Measurements from ENCODE around the gene TAS2R16. TPM values are rescaled to one million over a fixed set of nuclear protein-coding genes. Genes with fewer than 3 reads are reported as not detected.

Gene TAS2R16, protein sequence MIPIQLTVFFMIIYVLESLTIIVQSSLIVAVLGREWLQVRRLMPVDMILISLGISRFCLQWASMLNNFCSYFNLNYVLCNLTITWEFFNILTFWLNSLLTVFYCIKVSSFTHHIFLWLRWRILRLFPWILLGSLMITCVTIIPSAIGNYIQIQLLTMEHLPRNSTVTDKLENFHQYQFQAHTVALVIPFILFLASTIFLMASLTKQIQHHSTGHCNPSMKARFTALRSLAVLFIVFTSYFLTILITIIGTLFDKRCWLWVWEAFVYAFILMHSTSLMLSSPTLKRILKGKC
- total RNA-seq (not detected), polyA plus RNA-seq (not detected)

DNA sequence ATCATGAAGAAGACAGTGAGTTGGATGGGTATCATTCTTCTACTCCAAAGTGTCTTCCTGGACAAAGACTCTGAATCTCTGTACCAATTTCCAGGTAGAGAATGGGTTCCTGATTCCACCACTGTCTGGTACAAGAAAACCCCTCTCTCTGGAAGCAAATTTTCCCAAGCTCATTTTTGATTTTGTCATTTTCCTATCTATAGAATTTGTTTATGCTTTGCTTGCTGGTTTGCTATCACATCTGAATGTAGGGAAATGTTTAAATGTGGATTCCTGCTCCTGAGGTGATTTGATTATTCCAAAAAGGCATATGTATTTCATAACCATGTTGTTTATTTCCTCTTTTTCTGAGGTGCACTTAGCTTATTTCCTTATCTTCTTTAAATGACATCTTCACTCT is at the start of gene TAS2R16:
TAS2R16 (minus strand) TSS at position 101 of the 400 bp plus-strand sequence; CDS start at position 35, 66 bp downstream.
- Histone ChIP-seq H3K27me3 (ENCODE audit: insufficient read depth, low read length, poor library complexity, severe bottlenecking) (no peaks in the 10 kb centered on the region), H3K36me3 (ENCODE audit: insufficient read depth, low read length) (no peaks in the 10 kb centered on the region), H3K4me3 (ENCODE audit: low read length) (no peak within 1 kb of the TSS), H3K27ac (ENCODE audit: low read depth, low read length) (no peak within 1 kb of the TSS), H3K4me1 (ENCODE audit: insufficient read depth, low read length) (no peaks in the 10 kb centered on the region), H3K9me3 (ENCODE audit: low read length) (no peaks in the 10 kb centered on the region)
- Mint-ChIP-seq H3K4me3 (no peak within 1 kb of the TSS), H3K9me3 (peaks cover 0 to 24% (median 0%) of the 10 kb centered on the region in 5 donors), H3K27me3 (no peaks in the 10 kb centered on the region), H3K36me3 (no peaks in the 10 kb centered on the region), H3K27ac (no peak within 1 kb of the TSS), H3K4me1 (no peaks in the 10 kb centered on the region)
- DNase-seq = no peak
- ChIA-PET CTCF (no interaction called here), POLR2A (no interaction called here)

DNA sequence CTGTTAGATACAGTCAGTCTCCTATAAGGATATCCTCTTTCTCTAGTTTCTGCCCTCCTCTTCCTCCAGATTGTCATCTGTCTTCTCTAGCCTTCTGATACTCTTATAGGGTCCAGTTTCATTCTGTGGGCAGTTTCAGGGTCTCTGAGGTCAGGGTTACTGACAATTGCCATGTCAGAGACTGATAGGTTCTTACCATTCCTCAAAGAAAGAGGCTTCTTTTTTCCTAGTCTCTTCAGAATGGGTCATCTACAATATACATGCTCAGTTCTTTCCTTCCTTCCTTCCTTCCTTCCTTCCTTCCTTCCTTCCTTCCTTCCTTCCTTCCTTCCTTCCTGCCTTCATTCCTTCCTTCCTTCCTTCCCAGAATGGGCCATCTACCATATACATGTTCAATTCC is 48.1 kb upstream of the TAS2R16 start:
- Histone ChIP-seq H3K9me3 (ENCODE audit: low read length) (no peaks in the 10 kb centered on the region), H3K27me3 (ENCODE audit: insufficient read depth, low read length, poor library complexity, severe bottlenecking) (no peaks in the 10 kb centered on the region), H3K4me3 (ENCODE audit: low read length) (no peak overlapping the region), H3K36me3 (ENCODE audit: insufficient read depth, low read length) (no peaks in the 10 kb centered on the region), H3K4me1 (ENCODE audit: insufficient read depth, low read length) (no peaks in the 10 kb centered on the region), H3K27ac (ENCODE audit: low read depth, low read length) (no peak overlapping the region)
- Mint-ChIP-seq H3K4me1 (no peaks in the 10 kb centered on the region), H3K36me3 (no peaks in the 10 kb centered on the region), H3K4me3 (no peak overlapping the region), H3K9me3 (peaks cover 3 to 18% (median 6%) of the 10 kb centered on the region in 5 donors), H3K27ac (no peak overlapping the region), H3K27me3 (no peaks in the 10 kb centered on the region)
- CTCF ChIA-PET = no interaction called here
- POLR2A ChIA-PET = no interaction called here
- DNase-seq = no peak

DNA sequence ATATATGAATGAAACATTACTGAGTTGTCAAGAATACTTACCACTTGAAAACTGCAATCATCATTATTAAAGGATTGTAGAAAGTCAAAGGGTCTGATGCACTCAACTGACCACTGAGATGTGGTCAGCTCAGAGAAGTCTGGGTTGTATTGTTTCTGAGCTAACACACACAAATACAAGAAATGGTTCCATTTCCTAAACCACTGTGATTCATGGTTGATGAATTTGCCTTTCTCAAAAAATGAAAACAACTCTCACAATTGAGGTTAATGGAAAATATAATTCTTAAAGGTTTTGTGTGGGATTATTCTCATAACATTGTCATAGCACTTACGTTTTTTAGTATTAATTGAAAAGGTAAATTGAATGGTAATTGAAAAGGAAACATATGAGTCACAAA is 45.6 kb upstream of the TAS2R16 start:
- no peaks in the 10 kb centered on the region for H3K27me3 Mint-ChIP-seq
- no peak for DNase-seq
- no peaks in the 10 kb centered on the region for H3K36me3 ChIP-seq (ENCODE audit: insufficient read depth, low read length)

DNA sequence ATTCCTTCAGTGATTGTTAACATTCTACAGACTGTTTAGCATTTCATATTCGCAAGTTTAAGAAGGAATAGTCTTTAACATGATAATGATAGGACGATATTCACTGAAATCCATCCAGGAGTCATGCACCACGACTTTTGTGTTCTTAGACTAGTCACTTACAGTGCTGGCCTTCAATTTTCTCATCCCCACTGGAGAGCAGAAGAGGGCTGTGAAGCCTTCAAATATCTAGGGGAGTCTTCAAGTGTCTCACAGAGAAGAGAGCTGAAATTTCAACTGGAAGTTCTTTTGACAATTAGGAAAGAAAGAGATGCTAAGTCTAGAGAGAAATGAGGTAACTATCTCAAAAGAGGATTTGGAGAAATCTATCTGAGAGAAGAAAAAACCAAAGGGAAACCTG is 43.8 kb upstream of the TAS2R16 start:
- H3K4me3 Mint-ChIP-seq = no peak overlapping the region
- POLR2A ChIA-PET = no interaction called here
- no peak for DNase-seq
- H3K36me3 Mint-ChIP-seq = no peaks in the 10 kb centered on the region
- peaks cover 0 to 10% (median 2%) of the 10 kb centered on the region in 5 donors for H3K9me3 Mint-ChIP-seq
- CTCF ChIA-PET = no interaction called here
- H3K4me1 ChIP-seq (ENCODE audit: insufficient read depth, low read length) = no peaks in the 10 kb centered on the region
- H3K9me3 ChIP-seq (ENCODE audit: low read length) = no peaks in the 10 kb centered on the region
- H3K27me3 ChIP-seq (ENCODE audit: insufficient read depth, low read length, poor library complexity, severe bottlenecking) = no peaks in the 10 kb centered on the region
- H3K4me3 ChIP-seq (ENCODE audit: low read length) = no peak overlapping the region
- H3K27ac ChIP-seq (ENCODE audit: low read depth, low read length) = no peak overlapping the region
- no peaks in the 10 kb centered on the region for H3K27me3 Mint-ChIP-seq
- H3K36me3 ChIP-seq (ENCODE audit: insufficient read depth, low read length) = no peaks in the 10 kb centered on the region
- H3K27ac Mint-ChIP-seq = no peak overlapping the region
- H3K4me1 Mint-ChIP-seq = no peaks in the 10 kb centered on the region

More for the DNA sequence above, 45.6 kb upstream of the TAS2R16 start:
- ChIA-PET CTCF (no interaction called here), POLR2A (no interaction called here)
- H3K4me1 ChIP-seq (ENCODE audit: insufficient read depth, low read length) = no peaks in the 10 kb centered on the region
- peaks cover 2 to 6% (median 3%) of the 10 kb centered on the region in 5 donors for H3K9me3 Mint-ChIP-seq
- no peak overlapping the region for H3K4me3 ChIP-seq (ENCODE audit: low read length)
- no peaks in the 10 kb centered on the region for H3K27me3 ChIP-seq (ENCODE audit: insufficient read depth, low read length, poor library complexity, severe bottlenecking)
- H3K27ac ChIP-seq (ENCODE audit: low read depth, low read length) = no peak overlapping the region
- no peaks in the 10 kb centered on the region for H3K36me3 Mint-ChIP-seq
- H3K27ac Mint-ChIP-seq = no peak overlapping the region
- H3K9me3 ChIP-seq (ENCODE audit: low read length) = no peaks in the 10 kb centered on the region
- H3K4me3 Mint-ChIP-seq = no peak overlapping the region
- no peaks in the 10 kb centered on the region for H3K4me1 Mint-ChIP-seq

DNA sequence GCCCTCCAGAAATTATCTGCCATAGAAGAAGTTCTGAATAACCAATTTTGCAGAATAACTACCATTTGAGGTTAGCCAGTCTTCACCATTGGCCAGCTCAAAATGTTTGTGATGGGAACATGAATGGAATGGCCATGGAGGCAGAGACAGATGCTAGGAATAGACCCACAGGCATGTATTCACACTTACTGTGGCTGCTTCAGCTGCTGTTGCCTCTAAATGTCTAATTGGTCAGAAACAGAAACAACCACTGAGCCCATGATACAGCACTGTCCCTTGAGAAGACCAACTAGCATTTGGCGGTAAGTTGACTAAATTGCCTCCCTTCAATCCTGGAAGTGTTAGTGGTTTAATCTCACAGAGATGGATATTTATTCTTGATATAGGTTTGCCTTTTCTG is 38.6 kb upstream of the TAS2R16 start:
- Mint-ChIP-seq H3K4me1 (no peaks in the 10 kb centered on the region), H3K4me3 (no peak overlapping the region), H3K9me3 (peaks cover 2 to 27% (median 7%) of the 10 kb centered on the region in 5 donors), H3K27me3 (no peaks in the 10 kb centered on the region), H3K27ac (no peak overlapping the region), H3K36me3 (peaks cover 0 to 4% (median 0%) of the 10 kb centered on the region in 3 donors)
- ChIA-PET CTCF (no interaction called here), POLR2A (no interaction called here)
- DNase-seq = no peak
- Histone ChIP-seq H3K27ac (ENCODE audit: low read depth, low read length) (no peak overlapping the region), H3K9me3 (ENCODE audit: low read length) (no peaks in the 10 kb centered on the region), H3K27me3 (ENCODE audit: insufficient read depth, low read length, poor library complexity, severe bottlenecking) (no peaks in the 10 kb centered on the region), H3K4me1 (ENCODE audit: insufficient read depth, low read length) (no peaks in the 10 kb centered on the region), H3K4me3 (ENCODE audit: low read length) (no peak overlapping the region), H3K36me3 (ENCODE audit: insufficient read depth, low read length) (no peaks in the 10 kb centered on the region)

DNA sequence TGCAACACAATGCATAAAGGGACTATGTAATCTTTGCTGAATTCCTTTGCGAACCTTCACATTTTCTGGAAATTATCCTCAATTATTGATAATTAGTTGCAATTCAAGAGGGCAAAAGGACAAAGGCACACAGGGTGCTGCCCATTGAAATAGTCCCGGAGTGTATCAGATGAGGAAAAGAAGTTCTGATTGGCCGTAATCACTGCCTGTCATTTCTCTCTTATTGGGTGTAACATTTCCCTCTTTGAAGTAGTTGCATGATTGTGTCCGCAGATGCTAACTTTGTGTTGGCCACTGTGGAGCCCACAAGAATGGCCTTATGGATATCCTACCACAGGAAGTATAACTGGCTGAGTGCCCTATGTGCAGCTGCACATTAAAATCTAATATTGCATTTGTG is 35.1 kb upstream of the TAS2R16 start:
- H3K27me3 ChIP-seq (ENCODE audit: insufficient read depth, low read length, poor library complexity, severe bottlenecking) = no peaks in the 10 kb centered on the region
- no peak overlapping the region for H3K4me3 ChIP-seq (ENCODE audit: low read length)
- H3K27ac ChIP-seq (ENCODE audit: low read depth, low read length) = no peak overlapping the region
- H3K4me3 Mint-ChIP-seq = no peak overlapping the region
- no peaks in the 10 kb centered on the region for H3K9me3 ChIP-seq (ENCODE audit: low read length)
- no peak for DNase-seq
- ChIA-PET CTCF (no interaction called here), POLR2A (no interaction called here)
- no peaks in the 10 kb centered on the region for H3K36me3 ChIP-seq (ENCODE audit: insufficient read depth, low read length)
- no peaks in the 10 kb centered on the region for H3K4me1 Mint-ChIP-seq
- no peak overlapping the region for H3K27ac Mint-ChIP-seq
- peaks cover 1 to 27% (median 7%) of the 10 kb centered on the region in 5 donors for H3K9me3 Mint-ChIP-seq
- no peaks in the 10 kb centered on the region for H3K27me3 Mint-ChIP-seq
- H3K4me1 ChIP-seq (ENCODE audit: insufficient read depth, low read length) = no peaks in the 10 kb centered on the region
- H3K36me3 Mint-ChIP-seq = peaks cover 0 to 4% (median 0%) of the 10 kb centered on the region in 3 donors

DNA sequence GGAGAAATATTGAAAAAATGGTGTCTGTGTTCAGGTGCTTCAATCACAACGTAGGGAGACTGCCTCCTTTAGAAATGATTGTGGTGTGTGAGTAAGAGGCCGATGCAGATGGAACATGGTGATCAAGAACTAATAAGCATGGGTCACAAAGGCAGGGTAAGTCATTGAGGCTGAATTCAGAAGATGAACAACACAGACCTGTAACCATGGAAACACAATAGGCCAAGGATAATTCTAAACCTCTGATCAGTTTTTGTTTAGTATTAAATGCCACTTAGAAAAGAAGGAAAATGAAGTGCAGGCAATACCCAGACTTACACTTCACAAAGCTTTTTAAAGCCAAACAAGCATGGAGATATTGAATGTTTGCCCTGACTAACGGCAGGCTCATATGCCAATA is 32.8 kb upstream of the TAS2R16 start:
- peaks cover 1 to 22% (median 4%) of the 10 kb centered on the region in 5 donors for H3K9me3 Mint-ChIP-seq
- no peaks in the 10 kb centered on the region for H3K36me3 Mint-ChIP-seq

DNA sequence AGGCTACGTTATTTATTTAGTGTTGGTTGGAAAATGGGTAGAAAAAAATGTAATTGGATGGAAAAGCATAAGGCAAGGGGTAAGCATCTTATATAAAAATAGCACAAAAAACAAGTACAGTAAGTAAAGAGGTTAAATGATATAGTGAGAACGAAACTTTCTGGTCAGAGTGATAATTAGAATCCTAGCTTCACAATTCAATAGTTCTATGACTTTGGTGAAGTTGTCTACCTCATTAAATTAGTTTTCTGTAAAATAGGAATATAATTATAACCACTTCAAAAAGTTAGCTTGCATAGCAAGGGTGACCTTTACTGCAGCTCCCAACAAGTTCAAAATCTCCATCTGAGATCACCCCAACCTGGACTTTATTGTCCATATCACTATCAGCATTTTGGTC is 30.8 kb upstream of the TAS2R16 start:
- Histone ChIP-seq H3K9me3 (ENCODE audit: low read length) (no peaks in the 10 kb centered on the region), H3K36me3 (ENCODE audit: insufficient read depth, low read length) (no peaks in the 10 kb centered on the region), H3K27ac (ENCODE audit: low read depth, low read length) (no peak overlapping the region), H3K27me3 (ENCODE audit: insufficient read depth, low read length, poor library complexity, severe bottlenecking) (no peaks in the 10 kb centered on the region), H3K4me3 (ENCODE audit: low read length) (no peak overlapping the region), H3K4me1 (ENCODE audit: insufficient read depth, low read length) (no peaks in the 10 kb centered on the region)
- no peak for DNase-seq
- H3K4me3 Mint-ChIP-seq = no peak overlapping the region
- no peak overlapping the region for H3K27ac Mint-ChIP-seq
- POLR2A ChIA-PET = no interaction called here
- peaks cover 0 to 18% (median 4%) of the 10 kb centered on the region in 5 donors for H3K9me3 Mint-ChIP-seq
- CTCF ChIA-PET = no interaction called here
- no peaks in the 10 kb centered on the region for H3K27me3 Mint-ChIP-seq
- no peaks in the 10 kb centered on the region for H3K4me1 Mint-ChIP-seq
- H3K36me3 Mint-ChIP-seq = no peaks in the 10 kb centered on the region

More for the DNA sequence above, 32.8 kb upstream of the TAS2R16 start:
- H3K4me1 Mint-ChIP-seq = no peaks in the 10 kb centered on the region
- no peak for DNase-seq
- Histone ChIP-seq H3K4me1 (ENCODE audit: insufficient read depth, low read length) (no peaks in the 10 kb centered on the region), H3K36me3 (ENCODE audit: insufficient read depth, low read length) (no peaks in the 10 kb centered on the region), H3K27ac (ENCODE audit: low read depth, low read length) (no peak overlapping the region), H3K27me3 (ENCODE audit: insufficient read depth, low read length, poor library complexity, severe bottlenecking) (no peaks in the 10 kb centered on the region), H3K4me3 (ENCODE audit: low read length) (no peak overlapping the region), H3K9me3 (ENCODE audit: low read length) (no peaks in the 10 kb centered on the region)
- H3K27me3 Mint-ChIP-seq = no peaks in the 10 kb centered on the region
- H3K27ac Mint-ChIP-seq = no peak overlapping the region
- H3K4me3 Mint-ChIP-seq = no peak overlapping the region
- ChIA-PET POLR2A (no interaction called here), CTCF (no interaction called here)
